ENCODE measurements around the gene RABEPK.
"Not testable (repeated sequence)": the region's sequence is repeated elsewhere in the genome, so short reads cannot be mapped to it uniquely, and the experiment has no call there.

The RABEPK gene

GRCh38 chr9:125200216-125201047, at the start of gene RABEPK:
Gene RABEPK, plus strand, starts transcription at chr9:125200542. Its CDS starts 2,472 bp downstream, at chr9:125203014.
- Mint-ChIP-seq H3K9me3 (no peaks in the 10 kb centered on the region), H3K4me1 (peaks cover 40% of the 10 kb centered on the region), H3K4me3 (peak within 1 kb of the TSS; percentile 97 to 98), H3K27ac (peak within 1 kb of the TSS; percentile 97), H3K27me3 (no peaks in the 10 kb centered on the region)
- peak; percentile 86 to 89 for DNase-seq
- ATAC-seq, result peak; percentile 98

DNA sequence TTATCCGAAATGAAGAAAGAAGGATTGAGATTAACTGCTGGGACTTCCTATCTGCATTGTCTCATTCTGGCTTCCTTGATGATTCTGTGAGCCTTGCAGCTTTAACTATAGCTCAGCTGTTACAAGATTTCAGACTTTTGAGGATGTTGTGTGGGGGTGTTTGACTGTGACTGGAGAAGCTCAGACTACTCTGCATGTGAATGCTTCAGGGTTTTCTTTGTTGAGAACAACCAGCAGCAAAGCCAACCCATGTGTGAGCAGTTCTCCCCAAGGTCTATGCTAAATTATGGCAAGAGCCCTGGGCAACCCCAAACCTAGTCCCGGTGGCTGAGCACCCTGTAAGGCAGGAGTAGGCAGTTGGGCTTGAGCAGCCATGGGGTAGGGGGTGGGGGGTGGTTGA, 48.6 kb upstream of the RABEPK start:
- H3K4me1 Mint-ChIP-seq, result no peaks in the 10 kb centered on the region
- ATAC-seq (no peak), DNase-seq (no peak)
- H3K27ac Mint-ChIP-seq, result no peak overlapping the region
- H3K27me3 Mint-ChIP-seq, result no peaks in the 10 kb centered on the region
- H3K9me3 Mint-ChIP-seq, result no peaks in the 10 kb centered on the region
- H3K4me3 Mint-ChIP-seq, result no peak overlapping the region

GRCh38 chr9:125153712-125154367, 46.5 kb upstream of the RABEPK start:
- ATAC-seq (no peak), DNase-seq (no peak)
- H3K4me1 Mint-ChIP-seq, result no peaks in the 10 kb centered on the region
- H3K4me3 Mint-ChIP-seq, result no peak overlapping the region
- no peak overlapping the region for H3K27ac Mint-ChIP-seq
- no peaks in the 10 kb centered on the region for H3K9me3 Mint-ChIP-seq
- no peaks in the 10 kb centered on the region for H3K27me3 Mint-ChIP-seq

- H3K9me3 Mint-ChIP-seq, result no peaks in the 10 kb centered on the region
- H3K4me1 Mint-ChIP-seq, result no peaks in the 10 kb centered on the region
- H3K4me3 Mint-ChIP-seq, result no peak overlapping the region
- DNase-seq, result no peak
- no peaks in the 10 kb centered on the region for H3K27me3 Mint-ChIP-seq
- H3K27ac Mint-ChIP-seq, result no peak overlapping the region
- no peak for ATAC-seq
These were observed 43.8 kb upstream of the RABEPK start for GRCh38 chr9:125156551-125156950.

GRCh38 chr9:125160750-125161149, 39.6 kb upstream of the RABEPK start:
- no peaks in the 10 kb centered on the region for H3K9me3 Mint-ChIP-seq
- no peak overlapping the region for H3K27ac Mint-ChIP-seq
- no peak for ATAC-seq
- H3K27me3 Mint-ChIP-seq, result no peaks in the 10 kb centered on the region
- H3K4me1 Mint-ChIP-seq, result peaks cover 7% of the 10 kb centered on the region
- DNase-seq, result no peak
- no peak overlapping the region for H3K4me3 Mint-ChIP-seq

DNA sequence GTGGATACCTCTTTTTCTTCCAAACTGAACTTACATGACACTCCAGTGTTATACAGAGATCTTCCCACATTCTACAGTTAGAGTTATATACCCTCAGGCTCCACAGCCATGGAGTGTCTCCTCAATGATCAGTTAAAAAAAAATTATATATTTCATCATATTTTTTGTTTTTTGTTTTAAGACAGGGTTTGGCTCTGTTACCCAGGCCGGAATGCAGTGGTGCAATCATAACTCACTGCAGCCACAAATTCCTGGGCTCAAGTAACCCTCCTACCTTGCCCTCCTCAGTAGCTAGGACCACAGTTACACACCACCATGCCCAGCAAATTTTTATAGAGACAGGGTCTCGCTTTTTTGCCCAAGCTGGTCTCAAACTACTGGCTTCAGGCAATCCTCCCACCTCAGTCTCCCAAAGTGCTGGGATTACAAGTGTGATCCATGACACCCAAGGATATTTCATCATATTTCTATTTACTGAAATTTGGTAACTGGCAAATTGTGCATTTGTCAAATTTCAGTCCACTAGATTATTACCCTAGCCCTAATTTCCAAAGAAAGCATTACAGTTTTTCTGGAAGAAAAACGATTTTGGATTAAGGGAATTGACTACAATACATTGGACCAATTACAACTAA, 38.9 kb upstream of the RABEPK start:
- Mint-ChIP-seq H3K4me1 (peaks cover 7% of the 10 kb centered on the region), H3K4me3 (no peak overlapping the region), H3K9me3 (no peaks in the 10 kb centered on the region), H3K27me3 (no peaks in the 10 kb centered on the region), H3K27ac (no peak overlapping the region)
- no peak for DNase-seq
- ATAC-seq, result no peak

DNA sequence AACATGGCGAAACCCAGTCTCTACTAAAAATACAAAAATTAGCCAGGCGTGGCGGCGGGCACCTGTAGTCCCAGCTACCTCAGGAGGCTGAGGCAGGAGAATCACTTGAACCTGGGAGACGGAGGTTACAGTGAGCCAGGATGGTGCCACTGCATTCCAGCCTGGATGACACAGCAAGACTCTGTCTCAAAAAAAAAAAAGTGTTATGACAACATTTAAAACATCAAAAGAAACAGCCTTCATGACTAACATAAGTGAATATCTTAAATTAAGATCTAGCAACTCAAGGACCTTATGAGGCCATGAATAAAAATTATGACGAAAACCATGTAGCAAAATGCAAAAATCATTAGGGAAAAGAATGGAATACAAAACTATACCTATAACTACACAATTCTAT, 37.5 kb upstream of the RABEPK start:
- not testable (repeated sequence) for H3K27me3 Mint-ChIP-seq, H3K4me3 Mint-ChIP-seq, H3K9me3 Mint-ChIP-seq, DNase-seq, H3K27ac Mint-ChIP-seq, ATAC-seq, H3K4me1 Mint-ChIP-seq

- Mint-ChIP-seq H3K9me3 (no peaks in the 10 kb centered on the region), H3K27me3 (no peaks in the 10 kb centered on the region), H3K27ac (no peak overlapping the region), H3K4me1 (peaks cover 14% of the 10 kb centered on the region), H3K4me3 (no peak overlapping the region)
- ATAC-seq (no peak), DNase-seq (no peak)
These were observed 33.6 kb upstream of the RABEPK start for GRCh38 chr9:125166762-125167161.

- Mint-ChIP-seq H3K27ac (no peak overlapping the region), H3K4me3 (no peak overlapping the region), H3K27me3 (no peaks in the 10 kb centered on the region), H3K9me3 (no peaks in the 10 kb centered on the region), H3K4me1 (peaks cover 30% of the 10 kb centered on the region)
- no peak for ATAC-seq
- no peak for DNase-seq
These were observed 30.4 kb upstream of the RABEPK start for GRCh38 chr9:125169895-125170294.

- DNase-seq (no peak), ATAC-seq (no peak)
- H3K4me3 Mint-ChIP-seq, result no peak overlapping the region
These were observed 28.1 kb upstream of the RABEPK start for GRCh38 chr9:125172031-125172755.

GRCh38 chr9:125176636-125177035, 23.7 kb upstream of the RABEPK start:
- DNase-seq, result no peak
- H3K4me3 Mint-ChIP-seq, result no peak overlapping the region
- peaks cover 62% of the 10 kb centered on the region for H3K4me1 Mint-ChIP-seq
- peaks cover 0 to under 1% of the 10 kb centered on the region in 2 donors for H3K9me3 Mint-ChIP-seq
- ATAC-seq, result no peak
- peak overlapping the region in 1 of 2 donors; percentile 14 for H3K27ac Mint-ChIP-seq
- H3K27me3 Mint-ChIP-seq, result no peaks in the 10 kb centered on the region

More at GRCh38 chr9:125172031-125172755, 28.1 kb upstream of the RABEPK start:
- Mint-ChIP-seq H3K27me3 (no peaks in the 10 kb centered on the region), H3K9me3 (no peaks in the 10 kb centered on the region), H3K4me1 (peaks cover 43% of the 10 kb centered on the region), H3K27ac (peak overlapping the region in 1 of 2 donors; percentile 82)

GRCh38 chr9:125177888-125178287, 22.5 kb upstream of the RABEPK start:
- Mint-ChIP-seq H3K27ac (no peak overlapping the region), H3K9me3 (peaks cover 0 to 8% of the 10 kb centered on the region in 2 donors), H3K4me3 (no peak overlapping the region), H3K27me3 (no peaks in the 10 kb centered on the region), H3K4me1 (peaks cover 62% of the 10 kb centered on the region)
- DNase-seq (no peak), ATAC-seq (no peak)

DNA sequence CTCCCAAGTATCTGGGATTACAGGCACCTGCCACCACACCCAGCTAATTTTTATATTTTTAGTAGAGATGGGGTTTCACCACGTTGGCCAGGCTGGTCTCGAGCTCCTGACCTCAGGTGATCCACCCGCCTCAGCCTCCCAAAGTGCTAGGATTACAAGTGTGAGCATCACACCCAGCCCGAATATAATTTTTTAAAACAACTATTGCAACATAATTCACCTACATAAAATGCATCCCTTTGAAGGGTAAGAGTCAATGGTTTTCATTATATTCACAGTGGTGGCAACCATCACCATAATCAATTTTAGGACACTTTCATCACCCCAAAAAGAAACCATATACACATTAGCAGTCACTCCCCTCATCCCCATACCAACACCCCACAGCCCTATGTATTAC, 20.6 kb upstream of the RABEPK start:
- not testable (repeated sequence) for DNase-seq, H3K27ac Mint-ChIP-seq

DNA sequence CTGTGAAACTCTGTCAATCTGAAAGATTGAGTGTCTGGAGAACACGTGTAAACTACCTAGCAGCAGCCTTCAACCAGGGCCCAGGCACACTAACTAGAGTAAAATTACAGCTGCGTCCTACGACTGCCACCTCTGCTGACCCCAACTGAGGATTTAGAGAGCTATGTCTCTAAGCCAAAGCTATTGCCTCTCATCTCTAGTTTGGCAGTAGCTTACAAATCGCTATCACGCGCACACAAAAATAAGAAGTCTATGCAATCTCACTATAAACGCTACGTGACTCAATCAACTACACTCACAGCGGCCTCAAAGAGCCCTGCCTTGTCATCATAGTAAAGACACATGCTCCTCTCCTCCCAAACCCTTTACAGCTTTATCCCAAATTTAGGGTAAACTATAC, 19.5 kb upstream of the RABEPK start:
- peaks cover 71% of the 10 kb centered on the region for H3K4me1 Mint-ChIP-seq

More for the DNA sequence above, 20.6 kb upstream of the RABEPK start:
- ATAC-seq, H3K9me3 Mint-ChIP-seq, H3K27me3 Mint-ChIP-seq, H3K4me3 Mint-ChIP-seq: not testable (repeated sequence)
- H3K4me1 Mint-ChIP-seq, result peaks cover 63% of the 10 kb centered on the region

DNA sequence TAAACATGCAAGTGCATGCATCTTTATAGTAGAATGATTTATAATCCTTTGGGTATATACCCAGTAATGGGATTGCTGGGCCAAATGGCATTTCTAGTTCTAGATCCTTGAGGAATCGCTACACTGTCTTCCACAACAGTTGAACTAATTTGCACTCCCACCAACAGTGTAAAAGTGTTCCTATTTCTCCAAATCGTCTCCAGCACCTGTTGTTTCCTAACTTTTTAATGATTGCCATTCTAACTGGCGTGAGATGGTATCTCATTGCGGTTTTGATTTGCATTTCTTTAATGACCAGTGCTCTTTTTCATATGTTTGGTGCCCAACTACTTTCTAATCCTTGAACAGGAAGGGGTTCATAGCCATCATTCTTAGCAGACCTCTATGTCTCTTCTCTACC, 18.6 kb upstream of the RABEPK start:
- not testable (repeated sequence) for ATAC-seq, H3K9me3 Mint-ChIP-seq, DNase-seq, H3K27me3 Mint-ChIP-seq, H3K27ac Mint-ChIP-seq, H3K4me3 Mint-ChIP-seq
- peaks cover 62% of the 10 kb centered on the region for H3K4me1 Mint-ChIP-seq

More for the DNA sequence above, 19.5 kb upstream of the RABEPK start:
- H3K9me3 Mint-ChIP-seq, result peaks cover 0 to 8% of the 10 kb centered on the region in 2 donors
- DNase-seq (no peak), ATAC-seq (no peak)
- no peak overlapping the region for H3K4me3 Mint-ChIP-seq
- H3K27ac Mint-ChIP-seq, result no peak overlapping the region
- H3K27me3 Mint-ChIP-seq, result no peaks in the 10 kb centered on the region
